GM19467 (cell line): ENCODE measurements around the gene NDUFA12.
"Not testable (repeated sequence)": the region's sequence is repeated elsewhere in the genome, so short reads cannot be mapped to it uniquely, and the experiment has no call there.

ENCODE experiments used
- ATAC-seq: cut with Tn5 transposase; IDR thresholded peaks from one replicate; pipeline ENCODE4 v1.9.1; 2021; ENCODE audit warnings: mild to moderate bottlenecking, moderate library complexity; ENCODE audit not compliant: unreplicated experiment

NDUFA12 gene

DNA sequence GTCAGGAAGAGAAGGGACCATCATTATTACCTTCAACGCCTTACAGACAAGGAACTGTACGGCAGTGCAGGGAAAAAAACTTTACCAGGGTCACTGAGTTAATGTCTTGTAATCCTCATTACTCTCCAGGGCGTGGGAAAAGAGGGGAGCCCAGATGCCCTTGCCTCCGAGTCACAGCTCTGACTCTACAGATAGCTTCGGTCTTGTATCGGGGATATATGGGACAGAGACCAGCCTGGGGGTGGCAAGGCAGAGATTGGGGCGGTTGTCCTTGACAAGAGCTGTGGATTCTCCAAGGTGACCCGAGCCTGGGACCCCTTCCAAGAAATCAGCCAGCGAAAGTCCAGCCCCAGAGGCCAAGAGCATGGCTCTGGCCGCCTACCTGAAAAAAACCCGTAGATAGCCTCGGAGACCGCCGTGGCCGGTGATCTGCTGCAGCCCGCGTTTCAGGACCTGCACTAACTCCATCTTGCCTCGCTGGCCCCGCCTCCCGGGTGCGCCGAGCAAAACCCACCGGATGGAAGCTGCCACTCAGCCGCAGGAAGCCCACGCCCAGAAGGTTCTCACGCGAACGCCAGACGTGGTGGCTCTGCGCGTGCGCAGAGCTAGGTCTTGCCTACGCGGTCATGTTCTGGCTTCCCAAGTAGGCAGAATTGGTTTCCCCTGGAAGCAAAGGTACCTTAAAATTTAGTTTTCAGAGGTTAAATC is at the start of gene NDUFA12:
Gene NDUFA12, minus strand, starts transcription at position 485 of the 708 bp plus-strand sequence. Its CDS starts 17 bp downstream, at position 468.
- ATAC-seq: peak; percentile 98

DNA sequence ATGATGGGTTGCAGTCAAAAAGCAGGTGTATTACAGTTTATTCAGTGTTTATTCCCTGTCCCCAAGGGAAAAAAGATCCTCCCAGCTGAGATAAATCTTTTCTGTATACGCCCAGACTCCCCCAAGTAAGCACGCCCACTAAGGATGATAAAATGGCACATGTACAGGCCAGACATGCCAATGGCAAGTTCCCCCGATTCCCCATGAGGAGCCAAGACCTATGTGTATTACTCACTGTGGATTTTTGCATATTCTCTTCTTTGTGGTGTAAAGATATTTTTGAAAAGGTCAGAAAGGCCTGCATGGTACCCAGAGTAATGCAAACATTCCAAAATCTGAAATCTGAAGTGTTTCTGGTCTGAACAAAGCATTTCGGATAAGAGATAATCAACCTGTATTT is 47.7 kb upstream of the NDUFA12 start:
- ATAC-seq: no peak

DNA sequence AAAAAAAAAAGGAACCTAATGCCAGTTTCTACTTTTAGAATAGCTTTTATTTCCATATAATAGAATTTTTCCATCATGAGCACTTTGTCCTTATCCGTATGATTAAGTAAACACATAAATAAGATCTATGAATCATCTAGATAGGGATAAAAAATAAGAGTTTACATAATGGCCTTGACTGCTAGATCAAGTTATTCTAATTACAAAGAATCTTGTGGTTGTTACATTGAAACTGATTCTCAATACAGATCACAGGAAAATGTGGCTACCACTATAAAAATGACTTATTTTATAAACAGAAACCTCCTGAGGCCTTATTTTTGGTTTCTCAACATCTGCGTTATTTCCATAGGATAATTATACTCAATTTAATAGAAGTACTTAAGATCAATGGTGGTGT is 34.4 kb upstream of the NDUFA12 start:
- ATAC-seq: no peak

DNA sequence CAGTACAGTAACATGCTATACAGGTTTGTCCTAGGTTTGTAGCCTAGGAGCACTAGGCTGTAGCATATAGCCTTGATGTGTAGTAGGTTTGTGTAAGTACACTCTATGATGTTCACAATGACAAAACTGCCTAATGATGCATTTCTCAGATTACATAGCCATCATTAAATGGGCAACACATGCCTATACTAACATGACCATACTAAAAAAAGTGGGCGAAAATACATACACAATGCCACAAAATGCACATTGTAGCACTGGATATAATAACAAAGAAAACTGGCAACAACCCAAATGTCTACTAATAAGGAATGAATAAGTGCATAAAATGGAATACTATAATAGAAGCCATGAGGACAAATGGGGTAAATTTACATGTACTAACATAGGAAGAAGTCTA is 31.3 kb upstream of the NDUFA12 start:
- no peak for ATAC-seq

DNA sequence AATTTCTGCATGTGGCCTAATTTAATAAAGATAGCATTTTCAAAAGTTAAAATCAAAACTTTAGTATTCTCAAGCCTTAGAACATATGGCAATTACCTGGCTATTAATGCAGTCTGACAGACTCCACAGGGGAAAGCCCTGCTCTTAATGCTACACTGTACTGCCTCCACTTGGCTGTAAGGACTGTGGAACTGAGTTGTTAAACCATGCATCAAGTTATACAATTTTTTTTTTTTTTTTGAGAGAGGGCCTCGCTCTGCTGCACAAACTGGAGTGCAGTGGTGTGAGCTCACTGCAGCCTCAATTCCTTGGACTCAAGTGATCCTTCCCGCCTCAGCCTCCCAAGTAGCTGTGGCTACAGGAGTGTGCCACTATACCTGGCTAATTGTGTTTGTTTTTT is 19.0 kb upstream of the NDUFA12 start:
- ATAC-seq: no peak

DNA sequence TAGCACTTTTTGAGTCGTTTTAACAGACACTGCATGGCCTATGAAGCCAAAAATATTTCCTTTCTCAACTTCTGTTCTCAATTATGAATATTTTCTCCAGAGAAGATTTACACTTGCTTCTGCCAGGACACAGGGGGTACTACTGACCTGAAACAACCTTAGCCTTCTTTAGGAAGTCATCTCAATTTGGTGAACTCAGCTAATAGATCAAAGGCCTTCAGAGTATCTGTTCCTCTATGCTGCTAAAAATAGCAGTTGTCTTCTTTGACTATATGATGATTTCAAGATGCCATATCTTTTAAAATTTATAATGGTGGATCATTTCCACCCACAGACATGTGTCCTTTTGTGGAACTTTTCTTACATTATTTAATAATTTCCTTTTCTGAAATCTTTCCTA is 14.0 kb upstream of the NDUFA12 start:
- no peak for ATAC-seq

DNA sequence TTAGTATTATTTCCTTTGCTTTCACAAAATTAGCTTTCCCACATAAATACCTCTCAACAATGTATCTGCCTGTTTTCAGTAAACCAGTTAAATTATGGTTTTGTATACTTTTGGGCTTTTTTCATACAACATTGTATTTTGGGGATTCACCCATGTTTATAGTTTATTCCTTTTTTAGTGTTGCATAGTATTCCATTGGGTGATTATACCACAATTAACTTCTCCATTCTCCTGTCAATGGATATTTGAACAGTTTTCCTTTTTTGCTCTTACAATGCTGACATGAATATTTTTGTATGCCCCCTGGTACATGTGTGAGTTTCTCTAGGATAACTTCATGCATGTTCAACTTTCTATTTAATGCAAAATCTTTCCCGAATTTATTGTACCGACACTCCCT is 12.6 kb upstream of the NDUFA12 start:
- ATAC-seq: no peak

DNA sequence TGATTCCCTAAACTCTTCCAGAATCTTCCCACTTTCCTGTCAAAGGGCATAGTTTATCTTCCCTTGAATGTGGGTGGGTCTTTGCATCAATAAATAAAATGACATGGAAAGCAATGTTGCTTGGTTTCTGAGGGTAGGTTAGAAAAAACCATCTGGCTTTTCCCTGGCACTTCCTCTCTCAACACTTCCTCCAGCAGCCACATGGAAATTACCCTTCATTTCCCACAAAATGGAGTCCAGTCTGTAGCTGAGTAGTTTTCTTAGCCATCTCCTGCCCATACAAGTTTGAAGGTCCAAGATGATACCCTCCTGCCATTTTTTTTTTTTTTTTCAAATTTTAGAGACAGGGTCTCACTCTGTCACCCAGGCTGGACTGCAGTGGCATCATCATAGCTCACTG is 11.1 kb upstream of the NDUFA12 start:
- no peak for ATAC-seq

DNA sequence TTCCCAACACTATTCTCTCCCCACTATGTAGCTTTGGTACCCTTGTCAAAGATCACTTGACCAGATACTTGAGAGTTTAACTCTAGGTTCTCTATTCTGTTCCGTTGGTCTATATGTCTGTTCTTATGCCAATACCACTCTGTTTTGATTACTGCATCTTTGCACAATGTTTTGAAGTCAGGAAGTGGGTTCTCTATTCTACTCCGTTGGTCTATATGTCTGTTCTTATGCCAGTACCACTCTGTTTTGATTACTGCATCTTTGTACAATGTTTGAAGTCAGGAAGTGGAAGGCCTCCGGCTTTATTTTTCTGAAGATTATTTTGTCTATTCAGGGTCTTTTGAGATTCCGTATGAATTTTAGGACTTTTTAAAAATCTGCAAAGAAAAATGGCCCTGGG is 2.7 kb upstream of the NDUFA12 start:
- no peak for ATAC-seq

DNA sequence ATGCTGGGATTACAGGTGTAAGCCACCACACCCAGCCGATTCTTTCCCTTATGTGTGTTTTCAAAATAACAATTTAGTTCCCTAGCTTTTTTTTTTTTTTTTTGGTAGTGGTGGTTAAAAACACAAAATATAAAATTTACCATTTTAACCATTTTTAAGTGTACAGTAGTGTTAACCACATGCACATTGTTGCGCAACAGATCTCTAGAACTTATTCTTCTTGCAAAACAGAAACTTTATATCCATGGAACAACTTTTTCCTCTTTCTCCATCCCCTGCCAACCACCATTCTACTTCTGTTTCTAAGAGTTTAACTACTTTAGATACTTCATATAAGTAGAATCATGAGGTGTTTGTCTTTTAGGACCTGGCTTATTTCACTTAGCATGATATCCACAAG is 1.1 kb upstream of the NDUFA12 start:
- no peak for ATAC-seq

DNA sequence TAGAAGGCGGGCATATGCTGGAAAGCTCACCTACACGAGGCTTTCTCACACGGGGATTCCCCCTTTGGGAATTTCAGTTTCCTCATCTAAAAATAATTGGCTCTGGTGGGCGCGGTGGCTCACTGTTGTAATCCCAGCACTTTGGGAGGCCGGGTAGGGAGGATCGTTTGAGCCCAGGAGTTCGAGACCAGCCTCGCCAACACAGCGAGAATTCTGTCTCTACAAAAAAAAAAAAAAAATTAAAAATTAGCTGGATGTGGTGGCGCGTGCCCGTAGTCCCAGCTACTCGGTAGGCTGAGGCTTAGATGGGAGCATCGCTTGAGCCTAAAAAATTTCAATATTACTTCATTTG is 400 bp upstream of the NDUFA12 start:
- ATAC-seq: peak; percentile 3

DNA sequence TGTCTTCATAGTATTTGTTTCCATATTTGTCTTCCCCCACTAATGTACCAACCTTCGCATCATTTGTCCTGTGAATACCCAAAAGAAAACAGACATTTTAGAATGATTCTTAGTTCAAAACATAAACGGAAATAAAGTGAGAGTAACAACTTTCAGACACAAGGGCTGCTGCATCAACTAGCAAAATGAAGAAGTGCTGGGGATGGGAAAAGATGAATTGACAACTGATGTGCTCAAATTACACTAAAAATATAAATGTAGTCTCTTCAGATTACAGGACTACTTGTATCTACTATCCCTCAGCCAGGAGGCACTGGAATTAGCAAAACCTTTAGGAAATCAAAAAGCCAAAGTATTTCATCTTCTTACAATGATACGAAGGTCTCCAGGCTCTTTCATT is 743 bp downstream of the NDUFA12 start:
- ATAC-seq: no peak

DNA sequence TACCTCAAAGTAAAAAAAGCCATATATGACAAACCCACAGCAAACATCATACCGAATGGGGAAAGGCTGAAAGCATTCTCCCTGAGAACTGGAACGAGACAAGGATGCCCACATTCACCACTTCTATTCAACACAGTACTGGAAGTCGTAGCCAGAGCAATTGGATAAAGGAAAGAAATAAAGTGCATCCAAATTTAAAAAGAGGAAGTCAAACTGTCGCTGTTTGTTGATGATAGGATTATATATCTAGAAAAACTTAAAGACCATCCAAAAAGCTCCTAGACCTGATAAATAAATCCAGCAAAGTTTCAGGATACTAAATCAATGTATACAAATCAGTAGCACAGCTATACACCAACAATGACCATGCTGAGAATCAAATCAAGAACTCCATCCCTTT is 5.2 kb downstream of the NDUFA12 start:
- no peak for ATAC-seq

DNA sequence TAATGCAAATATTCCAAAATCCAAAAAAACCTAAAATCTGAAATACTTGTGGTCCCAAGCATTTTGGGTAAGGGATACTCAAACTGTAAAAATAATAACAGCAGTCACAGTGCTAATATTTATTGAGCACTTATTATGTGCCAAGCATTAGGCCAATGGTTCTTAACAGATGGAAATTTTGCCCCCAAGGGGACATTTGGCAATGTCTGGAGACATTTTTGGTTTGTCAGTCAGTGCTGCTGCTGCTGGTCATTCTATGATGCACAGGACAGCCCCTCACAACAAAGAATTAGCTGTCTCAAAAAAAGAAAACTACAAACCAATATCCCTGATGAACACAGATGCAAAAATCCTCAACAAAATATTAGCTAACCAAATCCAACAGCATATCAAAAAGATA is 5.8 kb downstream of the NDUFA12 start:
- no peak for ATAC-seq

DNA sequence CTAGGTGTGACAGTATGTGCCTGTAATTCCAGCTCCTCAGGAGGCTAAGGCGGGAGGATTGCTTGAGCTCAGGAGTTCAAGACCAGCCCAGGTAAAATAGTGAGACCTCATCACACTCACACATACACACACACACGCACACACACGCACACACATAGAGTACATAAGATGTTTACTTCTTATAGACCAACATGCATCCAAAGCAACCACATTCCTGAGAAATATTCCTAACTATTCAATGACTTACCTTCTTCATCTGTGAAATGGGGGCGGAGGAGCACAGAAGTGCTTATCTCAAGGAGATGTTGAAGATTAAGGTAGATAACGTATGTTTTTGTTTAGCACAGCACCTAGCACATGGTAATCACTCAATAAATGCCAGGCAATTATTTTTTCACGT is 6.4 kb downstream of the NDUFA12 start:
- no peak for ATAC-seq

DNA sequence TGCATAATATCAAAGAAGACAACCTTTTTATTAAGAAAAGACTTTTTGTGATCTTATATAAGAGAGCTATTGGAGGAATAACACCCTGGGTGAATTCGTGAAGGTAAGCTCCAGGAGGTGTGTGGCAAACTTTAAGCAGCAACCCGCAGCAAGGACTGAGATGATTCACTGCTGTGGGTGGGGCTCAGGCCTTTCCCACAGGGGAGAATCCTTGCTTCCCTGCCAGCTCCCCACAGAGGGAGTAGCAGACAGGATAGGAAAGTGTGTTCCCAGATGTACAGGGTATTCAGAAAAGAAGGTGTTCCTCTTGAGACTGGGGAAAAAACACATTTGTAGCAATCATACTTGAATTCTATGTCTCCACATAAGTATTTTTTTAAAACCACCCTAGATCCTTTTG is 9.2 kb downstream of the NDUFA12 start:
- ATAC-seq: no peak

DNA sequence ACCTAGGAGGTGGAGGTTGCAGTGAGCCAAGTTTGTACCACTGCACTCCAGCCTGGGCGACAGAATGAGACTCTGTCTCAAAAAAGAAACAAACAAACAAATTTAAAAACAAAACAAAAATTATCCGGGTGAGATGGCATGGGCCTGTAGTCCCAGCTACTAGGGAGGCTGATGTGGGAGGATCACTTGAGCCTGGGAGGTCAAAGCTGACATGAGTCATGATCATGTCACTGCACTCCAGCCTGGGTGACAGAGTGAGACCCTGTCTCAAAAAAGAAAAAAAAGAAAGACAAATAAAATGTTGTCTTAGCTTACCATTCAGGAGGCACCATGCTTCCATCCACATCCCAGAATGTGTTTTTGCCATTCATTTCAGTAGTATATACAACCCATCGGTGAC is 9.6 kb downstream of the NDUFA12 start:
- not testable (repeated sequence) for ATAC-seq

DNA sequence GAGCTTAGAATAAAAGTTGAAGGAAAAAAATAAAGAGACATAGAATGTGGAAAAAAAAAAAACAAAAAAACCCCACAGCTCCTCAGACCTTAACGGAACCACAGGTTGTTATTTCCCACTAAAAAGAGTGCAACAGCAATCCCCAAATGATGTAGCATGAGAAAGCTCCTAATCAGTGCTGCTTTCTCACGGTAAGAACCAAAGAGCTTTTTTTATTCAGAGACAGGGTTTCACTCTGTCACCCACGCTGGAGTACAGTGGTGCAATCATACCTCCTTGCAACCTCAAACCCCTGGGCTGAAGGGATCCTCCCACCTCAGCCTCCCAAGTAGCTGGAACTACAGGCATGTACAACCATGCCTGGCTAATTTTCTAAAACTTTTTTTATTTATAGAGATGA is 13.3 kb downstream of the NDUFA12 start:
- ATAC-seq: no peak

DNA sequence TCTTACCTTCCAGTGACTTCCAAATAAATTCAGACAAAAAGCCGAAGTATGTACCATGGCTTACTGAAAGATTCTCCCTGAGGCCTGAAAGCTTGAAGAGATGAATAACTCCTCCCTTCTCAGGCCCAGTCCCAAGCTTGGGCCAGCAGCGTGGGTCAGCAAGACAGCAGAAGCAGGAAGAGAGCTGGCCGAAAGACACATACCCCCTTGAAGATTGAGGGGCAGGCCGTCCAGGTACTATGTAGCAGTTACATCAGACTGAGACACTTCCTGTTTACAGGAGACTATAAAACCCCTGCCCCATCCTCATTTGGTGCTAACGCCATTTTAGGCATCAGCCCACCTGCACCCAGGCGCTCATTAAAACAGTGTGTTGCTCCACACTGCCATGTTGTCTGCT is 15.0 kb downstream of the NDUFA12 start:
- no peak for ATAC-seq

DNA sequence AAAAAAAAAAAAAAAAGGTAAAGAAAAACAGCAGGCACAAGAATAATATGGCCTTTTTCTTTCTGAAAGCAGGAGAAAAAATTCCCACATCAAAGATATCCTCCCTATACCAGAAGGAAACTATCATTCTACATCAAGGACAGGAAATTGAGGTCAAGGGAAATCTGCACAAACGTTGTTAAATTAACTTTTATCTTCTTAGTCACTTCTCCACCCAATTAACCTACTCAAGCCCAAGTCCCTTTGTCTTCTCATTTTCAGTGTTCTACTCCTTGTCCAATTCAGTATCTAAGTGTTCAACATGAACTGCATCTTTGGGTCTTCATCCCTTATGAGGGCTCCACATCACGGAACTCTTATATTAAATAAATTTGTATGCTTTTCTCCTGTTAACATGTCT is 15.7 kb downstream of the NDUFA12 start:
- no peak for ATAC-seq

DNA sequence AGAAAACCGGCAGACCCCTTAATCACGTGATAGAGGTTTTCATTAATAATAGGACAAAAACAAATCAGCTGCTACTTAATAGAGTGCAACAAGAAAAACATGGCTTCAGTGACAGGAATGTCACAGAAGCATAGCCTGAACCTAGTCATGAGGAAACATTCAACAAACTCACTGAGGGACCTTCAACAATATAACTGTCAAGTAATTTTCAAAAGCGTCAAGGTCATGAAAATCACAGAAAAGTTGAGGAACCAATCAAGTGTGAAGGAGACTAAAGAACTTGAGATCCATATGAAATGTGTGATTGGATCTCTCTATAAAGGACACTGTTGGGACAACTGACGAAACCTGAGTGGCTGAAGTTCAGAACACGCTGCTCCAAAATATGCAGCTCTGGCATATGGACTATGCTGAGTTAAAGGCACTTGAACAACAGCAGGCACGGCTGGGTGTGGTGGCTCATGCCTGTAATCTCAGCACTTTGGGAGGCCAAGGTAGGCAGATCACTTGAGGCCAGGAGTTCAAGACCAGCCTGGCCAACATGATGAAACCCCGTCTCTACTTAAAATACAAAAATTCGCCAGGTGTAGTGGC is 16.3 kb downstream of the NDUFA12 start:
- no peak for ATAC-seq

DNA sequence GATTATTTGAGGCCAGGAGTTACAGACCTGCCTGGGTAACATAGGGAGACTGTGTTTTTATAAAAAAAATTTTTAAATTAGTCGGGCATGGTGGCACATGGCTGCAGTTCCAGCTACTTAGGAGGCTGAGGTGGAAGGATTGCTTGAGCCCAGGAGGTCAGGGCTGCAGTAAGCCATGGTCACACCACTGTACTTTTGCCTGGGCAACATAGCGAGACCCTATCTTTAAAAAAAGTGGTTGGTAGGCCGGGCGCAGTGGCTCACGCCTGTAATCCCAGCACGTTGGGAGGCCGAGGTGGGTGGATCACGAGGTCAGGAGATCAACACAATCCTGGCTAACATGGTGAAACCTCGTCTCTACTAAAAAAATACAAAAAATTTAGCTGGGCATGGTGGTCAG is 18.4 kb downstream of the NDUFA12 start:
- ATAC-seq: not testable (repeated sequence)

DNA sequence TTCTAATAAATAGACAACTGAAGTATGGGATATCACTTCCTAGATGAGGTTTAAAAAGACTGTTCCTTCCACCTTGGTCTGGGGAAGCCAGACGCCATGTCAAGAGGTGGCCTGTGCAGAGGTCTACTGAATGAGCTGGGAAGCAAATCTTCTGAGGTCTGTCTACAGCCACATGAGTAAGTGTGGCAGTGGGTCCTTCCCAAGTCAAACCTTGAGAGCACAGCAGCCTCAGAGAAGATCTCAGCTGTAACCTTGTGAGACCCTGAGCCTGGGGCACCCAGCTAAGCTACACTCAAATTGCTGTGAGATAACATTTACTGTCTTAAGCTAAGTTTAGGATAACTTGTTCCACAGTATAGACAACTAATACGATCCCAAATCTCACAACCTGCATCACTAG is 20.2 kb downstream of the NDUFA12 start:
- no peak for ATAC-seq
